ENCODE measurements around the gene AMPD3. TPM values are rescaled to one million over a fixed set of nuclear protein-coding genes. Genes with fewer than 3 reads are reported as not detected.
A peak's percentile ranks its signal among the peaks of the same experiment; 100 is the strongest.

The AMPD3 gene
- total and polyA plus RNA-seq, 2 of the 13 experiments (the other 11 are each of a cell fraction or from before 2014, with no cell fraction given) = 0.33 to 2.3 TPM

DNA sequence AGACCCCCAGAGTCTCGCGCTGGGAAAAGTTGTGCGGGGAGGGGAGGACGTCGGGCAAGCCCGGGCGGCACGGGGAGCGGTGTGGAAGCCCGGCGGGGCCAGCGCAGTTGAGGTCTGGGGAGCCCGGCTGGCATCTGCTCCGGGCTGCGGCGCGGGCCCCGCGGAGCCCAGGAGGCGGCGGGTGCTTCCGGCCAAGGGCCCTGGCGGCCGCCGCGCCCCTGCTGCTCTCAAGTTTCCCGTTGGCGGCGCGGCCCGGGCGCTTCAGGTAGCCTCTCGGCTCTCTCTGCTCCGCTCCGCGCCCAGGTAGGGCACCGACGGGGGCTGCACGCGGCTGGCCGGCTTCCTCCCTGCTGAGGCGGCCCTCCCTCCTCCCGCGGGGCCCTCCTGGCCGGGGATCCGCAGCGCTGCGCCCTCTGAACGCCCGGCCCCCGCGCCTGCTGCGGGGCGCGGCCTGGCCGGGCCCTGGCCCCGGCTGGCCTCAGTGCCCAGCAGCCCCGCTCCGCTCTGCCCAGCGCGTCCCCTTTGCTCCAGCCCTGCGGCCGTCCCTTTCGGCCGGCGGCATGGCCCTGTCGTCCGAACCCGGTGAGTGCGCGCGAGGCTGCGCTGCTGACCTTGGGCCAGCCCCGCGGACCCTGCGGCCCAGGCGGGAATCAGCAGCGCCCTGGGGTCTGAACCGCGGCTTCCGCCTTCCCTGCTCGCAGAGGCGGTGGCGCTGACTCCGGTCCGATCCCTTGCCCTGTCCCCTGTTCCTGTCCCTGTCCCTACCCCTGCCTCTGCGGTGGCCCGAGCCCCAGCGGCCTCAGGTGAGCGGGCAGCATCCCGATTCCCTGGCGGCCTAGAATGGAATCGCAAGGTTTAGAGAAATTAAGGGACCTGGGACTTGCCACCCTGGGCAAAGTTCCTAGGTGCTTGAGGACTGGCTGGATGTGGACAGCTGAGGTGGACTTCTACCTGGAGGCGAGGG lies 4.3 kb upstream of the AMPD3 start:
- ATAC-seq (peak; percentile 89), FAIRE-seq (no peak), DNase-seq (ENCODE audit: low spot score) (peak; percentile 32)
- H3K4me1 ChIP-seq (ENCODE audit: insufficient read depth, low read length) = peaks cover 13% of the 10 kb centered on the region
- peaks cover 0 to 22% of the 10 kb centered on the region in 2 experiments; a peak in 2 of 5 replicates for H3K27me3 ChIP-seq (ENCODE audit: control insufficient read depth in 1 of 2, insufficient read depth in 2 of 2, low read length in 2 of 2)
- no peaks in the 10 kb centered on the region for H4K20me1 ChIP-seq (ENCODE audit: insufficient read depth, low read length)
- H3K4me2 ChIP-seq (ENCODE audit: low read depth, low read length) = peak overlapping the region; percentile 81
- no peaks in the 10 kb centered on the region for H3K9me3 ChIP-seq (ENCODE audit: low read length)
- CTCF ChIA-PET (ENCODE audit: low intra/inter-chr PET ratio, low total read pairs) = no interaction called here
- no peaks in the 10 kb centered on the region for H3K36me3 ChIP-seq (replicated peaks in 1 of 2; ENCODE audit: control insufficient read depth in 1 of 2, insufficient read depth in 2 of 2, low read length in 2 of 2)
- no TSS peak for BruUV-seq (replicated peaks)
- peak overlapping the region; percentile 32 to 66 (median 48); a peak in 5 of 6 replicates for H3K4me3 ChIP-seq (replicated peaks in 1 of 3; ENCODE audit: insufficient read depth in 1 of 3, low read depth in 2 of 3, low read length in 3 of 3)
- in situ Hi-C loops (cut with HindIII; ENCODE audit: extremely low pct_ligation_motif_present, low pct_unique_long_range_greater_than_20kb) (no loop called here), intact Hi-C loops (cut with micrococcal nuclease; ENCODE audit: unreplicated experiment) (no loop called here)
- H3K27ac ChIP-seq (ENCODE audit: extremely low read length, insufficient read depth, low read length) = no peak overlapping the region
- whole genome bisulfite sequencing (ENCODE audit: low lambda C conversion rate) = 68% methylated on average over 24 of the region's 94 CpGs
- POLR2A ChIA-PET = no interaction called here
- H3K79me2 ChIP-seq (ENCODE audit: insufficient read depth, low read length) = no peaks in the 10 kb centered on the region
- H2AFZ ChIP-seq (ENCODE audit: low read length) = no peak overlapping the region
- no peak overlapping the region for H3K9ac ChIP-seq (ENCODE audit: insufficient read depth, low read depth, low read length)
- TF ChIP-seq, protein P1, sequence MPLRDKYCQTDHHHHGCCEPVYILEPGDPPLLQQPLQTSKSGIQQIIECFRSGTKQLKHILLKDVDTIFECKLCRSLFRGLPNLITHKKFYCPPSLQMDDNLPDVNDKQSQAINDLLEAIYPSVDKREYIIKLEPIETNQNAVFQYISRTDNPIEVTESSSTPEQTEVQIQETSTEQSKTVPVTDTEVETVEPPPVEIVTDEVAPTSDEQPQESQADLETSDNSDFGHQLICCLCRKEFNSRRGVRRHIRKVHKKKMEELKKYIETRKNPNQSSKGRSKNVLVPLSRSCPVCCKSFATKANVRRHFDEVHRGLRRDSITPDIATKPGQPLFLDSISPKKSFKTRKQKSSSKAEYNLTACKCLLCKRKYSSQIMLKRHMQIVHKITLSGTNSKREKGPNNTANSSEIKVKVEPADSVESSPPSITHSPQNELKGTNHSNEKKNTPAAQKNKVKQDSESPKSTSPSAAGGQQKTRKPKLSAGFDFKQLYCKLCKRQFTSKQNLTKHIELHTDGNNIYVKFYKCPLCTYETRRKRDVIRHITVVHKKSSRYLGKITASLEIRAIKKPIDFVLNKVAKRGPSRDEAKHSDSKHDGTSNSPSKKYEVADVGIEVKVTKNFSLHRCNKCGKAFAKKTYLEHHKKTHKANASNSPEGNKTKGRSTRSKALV (CRISPR knock-in tag; IDR thresholded peaks at IDR 0.05) = peak; percentile 56; the same call in 1 of the 2 replicates
- TF ChIP-seq GABPB1 (CRISPR knock-in tag; IDR thresholded peaks at IDR 0.05) (peak; percentile 26; the same call in 1 of the 2 replicates), RNF2 (conservative IDR thresholded peaks at IDR 0.05; ENCODE audit: low read depth) (no peak), SIN3B (IDR thresholded peaks at IDR 0.05; ENCODE audit: low read length) (no peak), STAG1 (CRISPR knock-in tag; IDR thresholded peaks at IDR 0.05) (peak; percentile 24), DR1 (CRISPR knock-in tag; IDR thresholded peaks at IDR 0.05) (0 out of 2 replicates have a peak, but pooled peaks have one; percentile 23)
- TF ChIP-seq, protein P2, sequence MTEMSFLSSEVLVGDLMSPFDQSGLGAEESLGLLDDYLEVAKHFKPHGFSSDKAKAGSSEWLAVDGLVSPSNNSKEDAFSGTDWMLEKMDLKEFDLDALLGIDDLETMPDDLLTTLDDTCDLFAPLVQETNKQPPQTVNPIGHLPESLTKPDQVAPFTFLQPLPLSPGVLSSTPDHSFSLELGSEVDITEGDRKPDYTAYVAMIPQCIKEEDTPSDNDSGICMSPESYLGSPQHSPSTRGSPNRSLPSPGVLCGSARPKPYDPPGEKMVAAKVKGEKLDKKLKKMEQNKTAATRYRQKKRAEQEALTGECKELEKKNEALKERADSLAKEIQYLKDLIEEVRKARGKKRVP (CRISPR knock-in tag; IDR thresholded peaks at IDR 0.05) = no peak
- TF ChIP-seq, protein P3, sequence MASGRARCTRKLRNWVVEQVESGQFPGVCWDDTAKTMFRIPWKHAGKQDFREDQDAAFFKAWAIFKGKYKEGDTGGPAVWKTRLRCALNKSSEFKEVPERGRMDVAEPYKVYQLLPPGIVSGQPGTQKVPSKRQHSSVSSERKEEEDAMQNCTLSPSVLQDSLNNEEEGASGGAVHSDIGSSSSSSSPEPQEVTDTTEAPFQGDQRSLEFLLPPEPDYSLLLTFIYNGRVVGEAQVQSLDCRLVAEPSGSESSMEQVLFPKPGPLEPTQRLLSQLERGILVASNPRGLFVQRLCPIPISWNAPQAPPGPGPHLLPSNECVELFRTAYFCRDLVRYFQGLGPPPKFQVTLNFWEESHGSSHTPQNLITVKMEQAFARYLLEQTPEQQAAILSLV (CRISPR knock-in tag; IDR thresholded peaks at IDR 0.05; ENCODE audit: borderline replicate concordance) = 0 out of 2 replicates have a peak, but pooled peaks have one; percentile 34
- TF ChIP-seq, protein P4, sequence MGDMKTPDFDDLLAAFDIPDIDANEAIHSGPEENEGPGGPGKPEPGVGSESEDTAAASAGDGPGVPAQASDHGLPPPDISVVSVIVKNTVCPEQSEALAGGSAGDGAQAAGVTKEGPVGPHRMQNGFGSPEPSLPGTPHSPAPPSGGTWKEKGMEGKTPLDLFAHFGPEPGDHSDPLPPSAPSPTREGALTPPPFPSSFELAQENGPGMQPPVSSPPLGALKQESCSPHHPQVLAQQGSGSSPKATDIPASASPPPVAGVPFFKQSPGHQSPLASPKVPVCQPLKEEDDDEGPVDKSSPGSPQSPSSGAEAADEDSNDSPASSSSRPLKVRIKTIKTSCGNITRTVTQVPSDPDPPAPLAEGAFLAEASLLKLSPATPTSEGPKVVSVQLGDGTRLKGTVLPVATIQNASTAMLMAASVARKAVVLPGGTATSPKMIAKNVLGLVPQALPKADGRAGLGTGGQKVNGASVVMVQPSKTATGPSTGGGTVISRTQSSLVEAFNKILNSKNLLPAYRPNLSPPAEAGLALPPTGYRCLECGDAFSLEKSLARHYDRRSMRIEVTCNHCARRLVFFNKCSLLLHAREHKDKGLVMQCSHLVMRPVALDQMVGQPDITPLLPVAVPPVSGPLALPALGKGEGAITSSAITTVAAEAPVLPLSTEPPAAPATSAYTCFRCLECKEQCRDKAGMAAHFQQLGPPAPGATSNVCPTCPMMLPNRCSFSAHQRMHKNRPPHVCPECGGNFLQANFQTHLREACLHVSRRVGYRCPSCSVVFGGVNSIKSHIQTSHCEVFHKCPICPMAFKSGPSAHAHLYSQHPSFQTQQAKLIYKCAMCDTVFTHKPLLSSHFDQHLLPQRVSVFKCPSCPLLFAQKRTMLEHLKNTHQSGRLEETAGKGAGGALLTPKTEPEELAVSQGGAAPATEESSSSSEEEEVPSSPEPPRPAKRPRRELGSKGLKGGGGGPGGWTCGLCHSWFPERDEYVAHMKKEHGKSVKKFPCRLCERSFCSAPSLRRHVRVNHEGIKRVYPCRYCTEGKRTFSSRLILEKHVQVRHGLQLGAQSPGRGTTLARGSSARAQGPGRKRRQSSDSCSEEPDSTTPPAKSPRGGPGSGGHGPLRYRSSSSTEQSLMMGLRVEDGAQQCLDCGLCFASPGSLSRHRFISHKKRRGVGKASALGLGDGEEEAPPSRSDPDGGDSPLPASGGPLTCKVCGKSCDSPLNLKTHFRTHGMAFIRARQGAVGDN (CRISPR knock-in tag; IDR thresholded peaks at IDR 0.05) = peak; percentile 59
- TF ChIP-seq, protein P5, sequence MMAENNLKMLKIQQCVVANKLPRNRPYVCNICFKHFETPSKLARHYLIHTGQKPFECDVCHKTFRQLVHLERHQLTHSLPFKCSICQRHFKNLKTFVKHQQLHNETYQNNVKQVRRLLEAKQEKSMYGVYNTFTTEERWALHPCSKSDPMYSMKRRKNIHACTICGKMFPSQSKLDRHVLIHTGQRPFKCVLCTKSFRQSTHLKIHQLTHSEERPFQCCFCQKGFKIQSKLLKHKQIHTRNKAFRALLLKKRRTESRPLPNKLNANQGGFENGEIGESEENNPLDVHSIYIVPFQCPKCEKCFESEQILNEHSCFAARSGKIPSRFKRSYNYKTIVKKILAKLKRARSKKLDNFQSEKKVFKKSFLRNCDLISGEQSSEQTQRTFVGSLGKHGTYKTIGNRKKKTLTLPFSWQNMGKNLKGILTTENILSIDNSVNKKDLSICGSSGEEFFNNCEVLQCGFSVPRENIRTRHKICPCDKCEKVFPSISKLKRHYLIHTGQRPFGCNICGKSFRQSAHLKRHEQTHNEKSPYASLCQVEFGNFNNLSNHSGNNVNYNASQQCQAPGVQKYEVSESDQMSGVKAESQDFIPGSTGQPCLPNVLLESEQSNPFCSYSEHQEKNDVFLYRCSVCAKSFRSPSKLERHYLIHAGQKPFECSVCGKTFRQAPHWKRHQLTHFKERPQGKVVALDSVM (CRISPR knock-in tag; IDR thresholded peaks at IDR 0.05) = no peak

All from HepG2 (cell line).